Esophagus squamous epithelium (tissue), 5 donors: ENCODE measurements around the gene GALK1. TPM values are rescaled to one million over a fixed set of nuclear protein-coding genes. Genes with fewer than 3 reads are reported as not detected.
A peak's percentile ranks its signal among the peaks of the same experiment; 100 is the strongest.

ENCODE experiments used
- DNase-seq: peaks from one replicate; lab custom pipeline; 2025; lab: John Stamatoyannopoulos, UW
- H3K27ac ChIP-seq, 4 donors: fragments of 200-600 bp; sonication (generic); one replicate each; pipeline ENCODE4 v1.5.1; 2016 to 2019; ENCODE audit warnings: mild to moderate bottlenecking in 1 of 4
- H3K27me3 ChIP-seq, 4 donors: fragments of 200-600 bp; sonication (generic); 1 replicate in 3 of 4; 2 replicates in 1 of 4; pipeline versions ENCODE4 v1.5.1 to v1.6.0; 2017 to 2021; ENCODE audit warnings: antibody characterized with exemption in 1 of 4
- H3K36me3 ChIP-seq, 3 donors: fragments of 200-600 bp; sonication (generic); one replicate each; pipeline ENCODE4 v1.5.1; 2016 to 2019
- H3K4me1 ChIP-seq, 3 donors: fragments of 200-600 bp; sonication (generic); one replicate each; pipeline ENCODE4 v1.5.1; 2017 to 2019
- H3K4me3 ChIP-seq, 4 donors: fragments of 200-600 bp; sonication (generic); 1 replicate in 3 of 4; 2 replicates in 1 of 4; pipeline ENCODE4 v1.5.1; 2016 to 2019; ENCODE audit warnings: mild to moderate bottlenecking in 2 of 4, moderate library complexity in 1 of 4
- H3K9me3 ChIP-seq, 3 donors: fragments of 200-600 bp; sonication (generic); one replicate each; pipeline ENCODE4 v1.5.1; 2016 to 2019
- POLR2A ChIP-seq, 4 donors: fragments of 450-650 bp; IDR thresholded peaks; one replicate each; pipeline ENCODE4 v1.6.1; 2017; ENCODE audit warnings: antibody characterized with exemption in 4 of 4, mild to moderate bottlenecking in 4 of 4, moderate library complexity in 3 of 4
- WGBS, 2 donors: methylation state at CpG; one replicate each; pipeline ENCODE4 v1.1.5; 2018; 5-methylcytosine and 5-hydroxymethylcytosine counted together
- intact Hi-C: fragments of 100-400 bp; cut with DNase I; formaldehyde crosslinking; loops from one replicate; pipeline ENCODE4 v1.15.0; 2022
- total RNA-seq, 4 donors: library from RNA; depleted of rRNA; stranded (reverse); fragments of >200 nt; gene quantifications; one replicate each; pipeline ENCODE4 v1.1.0, GENCODE V29; 2016
- TF ChIP-seq, protein P1 (sequence below), 6 experiments: fragments of 450-650 bp in 4 of 6; fragments of 200-600 bp in 2 of 6; sonication (generic) in 2 of 6; IDR thresholded peaks; one replicate each; pipeline ENCODE4 v1.5.1; 2016 to 2019; ENCODE audit warnings: antibody characterized with exemption in 6 of 6, mild to moderate bottlenecking in 4 of 6, moderate library complexity in 4 of 6
- donor health status: DM: yes; HTN: yes; CAD: no.

The GALK1 gene
- total RNA-seq, 4 donors from 2014 or later, result 16.4 to 30.9 (median 20.2) TPM

DNA sequence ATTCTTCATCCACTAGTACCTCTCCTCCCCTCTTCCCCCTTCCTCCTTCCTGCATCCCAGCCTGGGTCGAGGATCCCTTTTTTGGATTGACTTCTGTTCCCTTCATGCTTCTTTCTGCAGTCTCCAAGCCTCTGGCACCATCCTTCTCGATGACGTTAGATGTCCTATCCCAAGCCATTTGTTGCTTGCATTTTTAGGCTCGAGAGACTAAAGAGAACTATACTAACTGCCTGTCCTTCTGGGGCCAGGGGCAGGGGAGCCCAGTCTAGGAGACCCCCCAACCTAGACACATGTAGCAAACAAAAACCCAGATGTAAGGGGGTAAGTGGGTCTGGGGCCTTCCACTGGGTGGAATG lies 43.5 kb upstream of the GALK1 start:
- intact Hi-C loops, result no loop called here
- peaks cover 34 to 82% (median 51%) of the 10 kb centered on the region in 3 donors for H3K4me1 ChIP-seq
- H3K27ac ChIP-seq, result peak overlapping the region; percentile 81 to 91 (median 86)
- 26 to 41% methylated on average over 3 to 4 of the region's 4 CpGs for WGBS, 2 donors
- no peak for DNase-seq
- TF ChIP-seq, protein P1, sequence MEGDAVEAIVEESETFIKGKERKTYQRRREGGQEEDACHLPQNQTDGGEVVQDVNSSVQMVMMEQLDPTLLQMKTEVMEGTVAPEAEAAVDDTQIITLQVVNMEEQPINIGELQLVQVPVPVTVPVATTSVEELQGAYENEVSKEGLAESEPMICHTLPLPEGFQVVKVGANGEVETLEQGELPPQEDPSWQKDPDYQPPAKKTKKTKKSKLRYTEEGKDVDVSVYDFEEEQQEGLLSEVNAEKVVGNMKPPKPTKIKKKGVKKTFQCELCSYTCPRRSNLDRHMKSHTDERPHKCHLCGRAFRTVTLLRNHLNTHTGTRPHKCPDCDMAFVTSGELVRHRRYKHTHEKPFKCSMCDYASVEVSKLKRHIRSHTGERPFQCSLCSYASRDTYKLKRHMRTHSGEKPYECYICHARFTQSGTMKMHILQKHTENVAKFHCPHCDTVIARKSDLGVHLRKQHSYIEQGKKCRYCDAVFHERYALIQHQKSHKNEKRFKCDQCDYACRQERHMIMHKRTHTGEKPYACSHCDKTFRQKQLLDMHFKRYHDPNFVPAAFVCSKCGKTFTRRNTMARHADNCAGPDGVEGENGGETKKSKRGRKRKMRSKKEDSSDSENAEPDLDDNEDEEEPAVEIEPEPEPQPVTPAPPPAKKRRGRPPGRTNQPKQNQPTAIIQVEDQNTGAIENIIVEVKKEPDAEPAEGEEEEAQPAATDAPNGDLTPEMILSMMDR (IDR thresholded peaks at IDR 0.05), result no peak
- TF ChIP-seq POLR2A (IDR thresholded peaks at IDR 0.05), result no peak
- H3K27me3 ChIP-seq, result no peaks in the 10 kb centered on the region
- no peaks in the 10 kb centered on the region for H3K9me3 ChIP-seq
- peaks cover 0 to 41% (median 13%) of the 10 kb centered on the region in 3 donors for H3K36me3 ChIP-seq
- no peak overlapping the region for H3K4me3 ChIP-seq

DNA sequence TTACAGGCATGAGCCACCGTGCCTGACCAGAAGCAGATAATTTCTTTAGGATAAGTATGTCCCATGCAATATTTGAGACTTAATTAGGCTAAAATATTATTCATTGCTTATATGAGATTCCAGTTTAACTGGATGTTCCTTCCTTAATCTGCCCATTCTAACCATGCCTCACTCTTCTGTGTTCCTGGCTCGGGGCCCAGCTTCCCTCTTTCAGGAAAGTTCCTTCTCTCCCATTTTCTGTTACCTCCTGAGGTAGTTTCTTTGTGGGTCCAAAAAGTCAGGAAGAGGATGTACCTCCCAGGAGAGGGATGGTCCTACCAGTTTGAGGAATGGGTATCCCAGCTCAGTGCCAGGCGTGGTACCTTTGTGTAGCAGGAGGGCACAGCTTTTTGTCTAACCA lies 42.9 kb upstream of the GALK1 start:
- TF ChIP-seq POLR2A (IDR thresholded peaks at IDR 0.05), result no peak
- TF ChIP-seq, protein P1 (IDR thresholded peaks at IDR 0.05), result no peak
- WGBS, 2 donors, result 29 to 80% methylated on average over 2 to 3 of the region's 3 CpGs
- H3K9me3 ChIP-seq, result no peaks in the 10 kb centered on the region
- H3K27me3 ChIP-seq, result no peaks in the 10 kb centered on the region
- intact Hi-C loops, result no loop called here
- no peak overlapping the region for H3K4me3 ChIP-seq
- H3K36me3 ChIP-seq, result peaks cover 0 to 39% (median 9%) of the 10 kb centered on the region in 3 donors
- DNase-seq, result no peak
- H3K4me1 ChIP-seq, result peaks cover 32 to 76% (median 44%) of the 10 kb centered on the region in 3 donors
- H3K27ac ChIP-seq, result peak overlapping the region; percentile 81 to 91 (median 86)

DNA sequence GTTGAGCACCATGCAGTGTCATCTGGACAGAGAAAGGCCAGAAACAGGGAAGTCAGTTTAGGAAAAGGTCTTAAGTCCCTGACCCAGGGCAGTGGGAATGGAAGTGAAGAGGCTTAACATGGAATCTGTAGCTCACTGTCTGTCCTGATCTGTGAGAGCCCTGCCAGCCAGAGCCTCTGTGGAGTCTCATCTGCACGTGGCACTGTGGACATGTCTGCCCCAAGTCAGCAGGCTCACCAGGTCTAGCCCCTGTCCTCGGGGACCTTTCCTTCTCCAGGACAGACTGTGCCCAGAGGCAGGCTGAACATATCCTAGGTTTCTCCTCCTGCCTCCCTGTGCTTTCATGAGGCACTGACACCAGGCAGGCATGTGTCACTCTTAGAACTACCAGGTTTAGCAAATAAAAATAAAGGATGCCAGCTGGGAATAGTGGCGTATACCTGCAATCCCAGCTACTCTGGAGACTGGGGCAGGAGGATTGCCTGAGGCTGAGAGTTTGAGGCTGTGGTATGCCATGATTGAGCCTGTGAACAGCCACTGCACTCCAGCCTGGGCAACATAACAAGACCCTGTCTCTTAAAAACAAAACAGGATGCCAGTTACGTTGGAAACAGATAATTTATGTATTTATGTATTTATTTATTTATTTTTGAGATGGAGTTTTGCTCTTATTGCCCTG lies 42.0 kb upstream of the GALK1 start:
- Histone ChIP-seq H3K27ac (peak overlapping the region; percentile 30 to 91 (median 86)), H3K27me3 (no peaks in the 10 kb centered on the region), H3K9me3 (no peaks in the 10 kb centered on the region), H3K4me1 (peaks cover 23 to 67% (median 37%) of the 10 kb centered on the region in 3 donors), H3K36me3 (peaks cover 0 to 36% (median 5%) of the 10 kb centered on the region in 3 donors), H3K4me3 (no peak overlapping the region)
- intact Hi-C loops, result no loop called here
- DNase-seq, result no peak
- 88 to 90% methylated on average over 1 to 4 of the region's 4 CpGs for WGBS, 2 donors
- TF ChIP-seq, protein P1 (IDR thresholded peaks at IDR 0.05), result no peak
- no peak for TF ChIP-seq POLR2A (IDR thresholded peaks at IDR 0.05)

DNA sequence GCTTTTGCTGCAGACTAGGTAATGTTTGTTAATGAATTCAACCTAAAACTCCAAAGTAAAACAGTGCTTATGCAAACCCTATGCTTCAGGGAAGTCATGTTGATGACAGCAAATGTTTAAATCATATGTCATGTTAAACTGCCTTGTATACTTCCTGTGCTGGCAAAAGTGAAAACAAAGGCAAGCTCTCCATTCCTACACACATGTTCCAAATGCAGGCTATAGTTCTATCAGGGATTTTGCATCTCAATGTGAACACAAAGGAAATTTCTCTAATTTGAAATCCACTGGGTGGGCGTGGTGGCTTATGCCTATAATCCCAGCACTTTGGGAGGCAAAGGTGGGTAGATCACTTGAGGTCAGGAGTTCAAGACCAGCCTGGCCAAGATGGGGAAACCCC lies 38.9 kb upstream of the GALK1 start:
- no peaks in the 10 kb centered on the region for H3K9me3 ChIP-seq
- no peak overlapping the region for H3K4me3 ChIP-seq
- peaks cover 10 to 36% (median 19%) of the 10 kb centered on the region in 3 donors for H3K4me1 ChIP-seq
- WGBS, 2 donors, result 86 to 88% methylated on average over 1 of the region's 1 CpG
- H3K27ac ChIP-seq, result no peak overlapping the region
- H3K27me3 ChIP-seq, result no peaks in the 10 kb centered on the region
- no peak for DNase-seq
- intact Hi-C loops, result no loop called here
- H3K36me3 ChIP-seq, result peaks cover 5 to 41% (median 6%) of the 10 kb centered on the region in 3 donors
- no peak for TF ChIP-seq POLR2A (IDR thresholded peaks at IDR 0.05)
- TF ChIP-seq, protein P1 (IDR thresholded peaks at IDR 0.05), result no peak

DNA sequence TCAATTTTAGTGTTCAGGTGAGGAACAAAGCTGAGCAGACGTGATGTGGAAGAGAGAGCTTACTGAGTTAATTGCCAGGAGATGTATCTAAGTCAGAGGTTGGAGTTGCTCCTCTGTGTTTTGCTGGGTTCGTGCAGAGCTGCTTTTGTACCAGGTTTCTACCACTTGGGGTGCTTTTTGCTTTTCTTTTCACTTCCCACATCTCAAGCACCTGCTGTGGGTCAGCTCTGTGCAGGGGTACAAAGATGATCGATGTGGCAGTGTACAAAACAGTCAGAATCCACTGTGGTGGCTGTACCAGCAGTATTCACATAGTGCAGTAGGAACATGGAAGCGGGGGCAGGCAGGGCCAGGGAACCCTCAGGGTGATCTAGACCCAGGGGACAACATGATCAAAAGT lies 34.4 kb upstream of the GALK1 start:
- Histone ChIP-seq H3K4me3 (no peak overlapping the region), H3K9me3 (no peaks in the 10 kb centered on the region), H3K27ac (no peak overlapping the region), H3K4me1 (peaks cover 0 to 8% (median 0%) of the 10 kb centered on the region in 3 donors), H3K27me3 (no peaks in the 10 kb centered on the region), H3K36me3 (peaks cover 12 to 74% (median 16%) of the 10 kb centered on the region in 3 donors)
- WGBS, 2 donors, result 77 to 81% methylated on average over 3 to 4 of the region's 4 CpGs
- DNase-seq, result no peak
- TF ChIP-seq, protein P1 (IDR thresholded peaks at IDR 0.05), result no peak
- no peak for TF ChIP-seq POLR2A (IDR thresholded peaks at IDR 0.05)
- intact Hi-C loops, result no loop called here
